H9 (cell line): ENCODE results near the gene GFPT1. TPM values are rescaled to one million over a fixed set of nuclear protein-coding genes. Genes with fewer than 3 reads are reported as not detected.

ENCODE experiments used
- DNase-seq: peaks from one replicate; pipeline ENCODE4 v3.0.0-alpha.2; 2017
- H2AFZ ChIP-seq: one replicate; pipeline ENCODE4 v1.6.1; 2013; ENCODE audit warnings: mild to moderate bottlenecking, low read length, control low read depth, moderate library complexity
- H2AK5ac ChIP-seq: 2 replicates; pipeline ENCODE4 v1.6.1; 2013; ENCODE audit warnings: low read length, control low read depth, mixed read lengths; ENCODE audit not compliant: insufficient read length
- H2BK120ac ChIP-seq: one replicate; pipeline ENCODE4 v1.6.1; 2013; ENCODE audit warnings: low read depth, mild to moderate bottlenecking, low read length, control low read depth, inconsistent platforms; ENCODE audit not compliant: poor library complexity, severe bottlenecking
- H2BK12ac ChIP-seq: 2 replicates; pipeline ENCODE4 v1.6.1; 2013; ENCODE audit warnings: low read length, control low read depth, mixed read lengths, low read depth; ENCODE audit not compliant: insufficient read length
- H2BK15ac ChIP-seq: 2 replicates; pipeline ENCODE4 v1.6.1; 2013; ENCODE audit warnings: low read depth, low read length, control low read depth
- H2BK20ac ChIP-seq: one replicate; pipeline ENCODE4 v1.6.1; 2013; ENCODE audit warnings: low read depth, mild to moderate bottlenecking, low read length, control low read depth, inconsistent platforms; ENCODE audit not compliant: poor library complexity, severe bottlenecking
- H2BK5ac ChIP-seq: 2 replicates; pipeline ENCODE4 v1.6.1; 2013; ENCODE audit warnings: low read length, control low read depth, mixed read lengths; ENCODE audit not compliant: insufficient read length
- H3K14ac ChIP-seq: 2 replicates; pipeline ENCODE4 v1.6.1; 2013; ENCODE audit warnings: low read length, control low read depth; ENCODE audit not compliant: insufficient read depth
- H3K18ac ChIP-seq: 2 replicates; pipeline ENCODE4 v1.6.1; 2013; ENCODE audit warnings: low read depth, mild to moderate bottlenecking, mixed read lengths, low read length, control low read depth; ENCODE audit not compliant: insufficient read length
- H3K23ac ChIP-seq: 2 replicates; pipeline ENCODE4 v1.6.1; 2013; ENCODE audit warnings: low read length, control low read depth, mixed read lengths, low read depth; ENCODE audit not compliant: insufficient read length
- H3K23me2 ChIP-seq: 2 replicates; pipeline ENCODE4 v1.6.1; 2013; ENCODE audit warnings: low read depth, mild to moderate bottlenecking, mixed read lengths, low read length, control low read depth; ENCODE audit not compliant: insufficient read length, poor library complexity, severe bottlenecking
- H3K27ac ChIP-seq: 2 replicates; pipeline ENCODE4 v1.5.1; 2013; ENCODE audit warnings: low read length, control low read depth, mixed read lengths, low read depth; ENCODE audit not compliant: insufficient read length
- H3K27me3 ChIP-seq: 2 replicates; pipeline ENCODE4 v1.6.1; 2013; ENCODE audit warnings: low read length, control low read depth, inconsistent platforms; ENCODE audit not compliant: insufficient read depth
- H3K4ac ChIP-seq: 2 replicates; pipeline ENCODE4 v1.6.1; 2013; ENCODE audit warnings: low read depth, mild to moderate bottlenecking, control low read depth, inconsistent platforms, low read length, moderate library complexity
- H3K4me1 ChIP-seq: 2 replicates; pipeline ENCODE4 v1.6.1; 2013; ENCODE audit warnings: low read length, control low read depth, inconsistent platforms; ENCODE audit not compliant: insufficient read depth
- H3K4me2 ChIP-seq: 2 replicates; pipeline ENCODE4 v1.6.1; 2013; ENCODE audit warnings: low read length, control low read depth, mixed read lengths; ENCODE audit not compliant: insufficient read length, insufficient read depth
- H3K56ac ChIP-seq: 2 replicates; pipeline ENCODE4 v1.6.1; 2013; ENCODE audit warnings: low read depth, mild to moderate bottlenecking, mixed read lengths, low read length, control low read depth; ENCODE audit not compliant: insufficient read length
- H3K79me1 ChIP-seq: 2 replicates; pipeline ENCODE4 v1.6.1; 2013; ENCODE audit warnings: low read depth, mild to moderate bottlenecking, moderate library complexity, low read length, control low read depth, inconsistent platforms; ENCODE audit not compliant: insufficient read depth, poor library complexity, severe bottlenecking
- H3K79me2 ChIP-seq: 2 replicates; pipeline ENCODE4 v1.6.1; 2013; ENCODE audit warnings: low read length, control low read depth, inconsistent platforms; ENCODE audit not compliant: insufficient read depth
- H3K9ac ChIP-seq: 2 replicates; pipeline ENCODE4 v1.6.1; 2013; ENCODE audit warnings: low read length, control low read depth, mixed read lengths; ENCODE audit not compliant: insufficient read length; ENCODE audit errors: extremely low read depth
- H3K9me3 ChIP-seq: one replicate; pipeline ENCODE4 v1.6.1; 2013; ENCODE audit warnings: low read depth, low read length, inconsistent platforms; ENCODE audit not compliant: control insufficient read depth
- H3T11ph ChIP-seq: one replicate; pipeline ENCODE4 v1.6.1; 2013; ENCODE audit warnings: mild to moderate bottlenecking, low read length, control low read depth, inconsistent platforms
- H4K20me1 ChIP-seq: one replicate; pipeline ENCODE4 v1.6.1; 2013; ENCODE audit not compliant: control insufficient read depth, insufficient read length, insufficient read depth
- H4K5ac ChIP-seq: 2 replicates; pipeline ENCODE4 v1.6.1; 2013; ENCODE audit warnings: low read depth, mild to moderate bottlenecking, mixed read lengths, low read length, control low read depth; ENCODE audit not compliant: insufficient read length
- H4K8ac ChIP-seq: replicated peaks from 2 replicates; pipeline ENCODE4 v1.6.1; 2013; ENCODE audit warnings: low read length, control low read depth, mixed read lengths, low read depth; ENCODE audit not compliant: insufficient read length
- H4K91ac ChIP-seq: 2 replicates; pipeline ENCODE4 v1.6.1; 2013; ENCODE audit warnings: low read depth, mild to moderate bottlenecking, moderate library complexity, mixed read lengths, low read length, control low read depth; ENCODE audit not compliant: insufficient read length
- H3K27ac Mint-ChIP-seq, 3 experiments: 2 replicates in 2 of 3; 3 replicates in 1 of 3; pipeline ENCODE4 v1.8.0; 2020 to 2021; ENCODE audit warnings: mixed read lengths in 3 of 3, mild to moderate bottlenecking in 1 of 3, moderate library complexity in 1 of 3
- H3K27me3 Mint-ChIP-seq: 2 replicates; pipeline ENCODE4 v1.8.0; 2021; ENCODE audit warnings: low read depth, mild to moderate bottlenecking, moderate library complexity, mixed read lengths
- H3K36me3 Mint-ChIP-seq, 3 experiments: 2 replicates in 2 of 3; 3 replicates in 1 of 3; pipeline ENCODE4 v1.8.0; 2020 to 2021; ENCODE audit warnings: low read depth in 3 of 3, mixed read lengths in 3 of 3; ENCODE audit not compliant: insufficient read depth in 1 of 3
- H3K4me1 Mint-ChIP-seq, 2 experiments: 2 replicates each; pipeline ENCODE4 v1.8.0; 2020; ENCODE audit warnings: mixed read lengths in 2 of 2
- H3K4me3 Mint-ChIP-seq, 2 experiments: 2 replicates in 1 of 2; 3 replicates in 1 of 2; pipeline ENCODE4 v1.8.0; 2020 to 2021; ENCODE audit warnings: mild to moderate bottlenecking in 2 of 2, mixed read lengths in 2 of 2, moderate library complexity in 1 of 2
- H3K9me3 Mint-ChIP-seq, 2 experiments: 2 replicates in 1 of 2; 3 replicates in 1 of 2; pipeline ENCODE4 v1.8.0; 2020; ENCODE audit warnings: mild to moderate bottlenecking in 2 of 2, mixed read lengths in 2 of 2, moderate library complexity in 1 of 2
- total RNA-seq: library from RNA; stranded (reverse); gene quantifications from 2 replicates; pipeline ENCODE4 v1.2.1, GENCODE V29; 2021
- TF ChIP-seq, protein P1 (sequence below): fragments of 200-600 bp; sonication (generic); conservative IDR thresholded peaks from 3 replicates; pipeline ENCODE4 v1.8.0; 2021; ENCODE audit warnings: antibody characterized with exemption, mild to moderate bottlenecking

Gene GFPT1
- total RNA-seq, 1 experiment from 2014 or later = 84.4 TPM

GRCh38 chr2:69345434-69345833 lies 41.6 kb downstream of the GFPT1 start:
- Histone ChIP-seq H2BK15ac (no peak overlapping the region), H2BK5ac (no peak overlapping the region), H3K79me2 (no peaks in the 10 kb centered on the region), H3K9me3 (no peaks in the 10 kb centered on the region), H4K8ac (no peak overlapping the region), H2AFZ (no peak overlapping the region), H3K4me1 (no peaks in the 10 kb centered on the region), H3K14ac (no peak overlapping the region), H2AK5ac (no peak overlapping the region), H4K5ac (no peak overlapping the region), H3K4ac (no peak overlapping the region), H3K27me3 (no peaks in the 10 kb centered on the region), H3K23me2 (no peaks in the 10 kb centered on the region), H3K27ac (no peak overlapping the region), H3K9ac (no peak overlapping the region), H2BK120ac (no peak overlapping the region), H3K56ac (no peak overlapping the region), H3K4me2 (no peak overlapping the region), H3K18ac (no peak overlapping the region), H3K23ac (no peak overlapping the region), H4K20me1 (no peaks in the 10 kb centered on the region), H2BK12ac (no peak overlapping the region), H4K91ac (no peak overlapping the region), H3K79me1 (no peaks in the 10 kb centered on the region), H2BK20ac (no peak overlapping the region), H3T11ph (no peak overlapping the region)
- H3K9me3 Mint-ChIP-seq = no peaks in the 10 kb centered on the region
- no peak for DNase-seq
- TF ChIP-seq, protein P1, sequence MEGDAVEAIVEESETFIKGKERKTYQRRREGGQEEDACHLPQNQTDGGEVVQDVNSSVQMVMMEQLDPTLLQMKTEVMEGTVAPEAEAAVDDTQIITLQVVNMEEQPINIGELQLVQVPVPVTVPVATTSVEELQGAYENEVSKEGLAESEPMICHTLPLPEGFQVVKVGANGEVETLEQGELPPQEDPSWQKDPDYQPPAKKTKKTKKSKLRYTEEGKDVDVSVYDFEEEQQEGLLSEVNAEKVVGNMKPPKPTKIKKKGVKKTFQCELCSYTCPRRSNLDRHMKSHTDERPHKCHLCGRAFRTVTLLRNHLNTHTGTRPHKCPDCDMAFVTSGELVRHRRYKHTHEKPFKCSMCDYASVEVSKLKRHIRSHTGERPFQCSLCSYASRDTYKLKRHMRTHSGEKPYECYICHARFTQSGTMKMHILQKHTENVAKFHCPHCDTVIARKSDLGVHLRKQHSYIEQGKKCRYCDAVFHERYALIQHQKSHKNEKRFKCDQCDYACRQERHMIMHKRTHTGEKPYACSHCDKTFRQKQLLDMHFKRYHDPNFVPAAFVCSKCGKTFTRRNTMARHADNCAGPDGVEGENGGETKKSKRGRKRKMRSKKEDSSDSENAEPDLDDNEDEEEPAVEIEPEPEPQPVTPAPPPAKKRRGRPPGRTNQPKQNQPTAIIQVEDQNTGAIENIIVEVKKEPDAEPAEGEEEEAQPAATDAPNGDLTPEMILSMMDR = no peak
- no peak overlapping the region for H3K4me3 Mint-ChIP-seq
- H3K36me3 Mint-ChIP-seq = peaks cover 27 to 89% (median 79%) of the 10 kb centered on the region in 3 experiments
- no peaks in the 10 kb centered on the region for H3K27me3 Mint-ChIP-seq
- H3K27ac Mint-ChIP-seq = no peak overlapping the region; a peak in 1 of 7 replicates
- H3K4me1 Mint-ChIP-seq = no peaks in the 10 kb centered on the region
